GM18867 (cell line): ENCODE results near the gene RNGTT.

Source experiments
- ATAC-seq: cut with Tn5 transposase; IDR thresholded peaks from one replicate; pipeline ENCODE4 v1.9.1; 2021; ENCODE audit warnings: mild to moderate bottlenecking, moderate library complexity; ENCODE audit not compliant: unreplicated experiment

The RNGTT gene

DNA sequence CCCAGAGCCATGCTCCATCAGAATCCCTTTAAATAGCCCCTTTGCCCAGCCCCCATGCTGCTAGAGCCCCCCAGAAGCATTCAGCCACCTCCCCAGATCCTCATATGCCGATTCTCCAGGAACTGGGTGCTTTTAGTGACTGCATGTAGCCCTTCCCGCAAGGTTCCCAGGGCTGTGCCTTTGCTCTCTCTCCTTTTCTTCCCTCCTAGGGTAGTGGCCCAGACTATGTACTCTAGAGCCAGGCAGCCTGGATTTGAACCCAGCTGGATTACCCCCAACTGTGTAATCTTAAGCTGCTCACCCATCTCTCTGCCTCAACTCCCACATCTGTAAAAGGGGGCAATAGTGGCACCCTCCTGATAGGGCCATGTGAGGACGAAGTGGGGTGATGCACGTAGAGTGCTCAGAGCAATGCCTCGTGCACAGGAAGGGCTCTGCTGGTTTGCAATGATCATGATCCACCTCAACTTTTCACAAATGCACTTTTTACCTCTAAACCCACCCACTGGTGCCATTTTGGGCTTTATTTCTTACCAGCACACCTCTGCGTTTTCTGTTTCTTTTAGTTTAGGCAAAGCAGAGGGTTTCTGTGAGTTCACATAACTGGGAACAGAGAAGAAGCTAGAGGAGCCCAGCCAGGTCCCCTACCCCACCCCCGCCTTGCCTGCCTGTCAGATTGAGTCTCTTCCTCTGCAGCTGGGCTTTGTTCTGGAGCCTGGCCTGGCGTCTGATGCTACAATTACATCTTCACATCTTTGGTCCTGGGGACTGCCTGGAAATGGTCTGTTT, 396.5 kb downstream of the RNGTT start:
- ATAC-seq, result peak; percentile 78

DNA sequence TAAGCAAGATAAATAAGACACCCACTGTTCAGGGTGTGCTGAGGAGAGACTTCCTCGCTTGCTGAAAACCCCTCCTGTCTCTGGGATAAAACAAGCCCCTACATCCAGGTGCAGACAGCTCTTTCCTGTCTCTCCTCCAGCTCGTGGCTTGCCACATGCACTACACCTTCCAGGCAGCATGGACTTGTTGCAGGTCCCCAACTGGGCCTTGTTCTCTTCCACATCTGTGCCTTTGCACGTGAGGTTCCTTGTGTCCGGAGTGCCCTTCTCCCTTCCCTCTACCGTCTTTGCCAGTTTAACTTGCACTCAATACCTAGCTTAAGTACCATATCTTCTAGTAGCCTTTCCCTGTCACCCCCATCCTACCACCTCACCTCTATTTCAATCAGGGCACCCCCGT, 397.6 kb downstream of the RNGTT start:
- no peak for ATAC-seq

DNA sequence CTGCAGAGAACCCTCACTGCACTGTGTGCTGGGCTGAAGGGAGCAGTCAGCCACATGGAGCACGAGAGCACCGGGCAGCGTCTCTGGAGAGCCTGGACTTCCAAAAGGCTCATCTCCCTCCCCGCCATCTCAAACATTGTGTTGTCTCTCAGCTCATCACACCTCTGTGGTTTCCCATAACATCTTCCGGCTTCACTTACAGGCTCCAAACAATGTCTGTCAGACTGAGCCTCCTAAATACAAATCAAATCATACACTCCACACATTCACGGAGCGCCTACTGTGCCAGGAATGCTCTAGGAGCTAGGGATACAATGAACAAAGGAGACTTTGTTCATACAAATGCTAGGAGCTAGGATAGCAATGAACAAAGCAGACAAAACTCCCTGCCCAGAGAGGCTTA, 398.0 kb downstream of the RNGTT start:
- ATAC-seq, result no peak

DNA sequence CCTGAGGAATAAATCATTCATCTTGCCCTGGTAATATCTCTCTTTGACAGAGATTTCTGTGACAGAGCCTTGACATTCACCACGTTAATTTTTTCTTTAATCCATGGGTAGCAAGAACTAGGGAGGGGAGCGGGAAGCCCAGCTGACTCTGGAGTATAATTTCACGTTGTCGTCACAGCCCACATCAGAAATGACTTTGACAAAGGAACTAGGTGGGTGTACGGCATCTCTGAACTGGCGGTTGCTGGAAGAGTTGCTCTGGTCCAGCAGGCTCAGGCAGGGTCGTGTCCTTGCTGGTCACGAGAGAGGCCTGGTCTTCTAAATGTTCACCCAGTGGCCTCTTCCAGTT, 400.2 kb downstream of the RNGTT start:
- ATAC-seq, result no peak

DNA sequence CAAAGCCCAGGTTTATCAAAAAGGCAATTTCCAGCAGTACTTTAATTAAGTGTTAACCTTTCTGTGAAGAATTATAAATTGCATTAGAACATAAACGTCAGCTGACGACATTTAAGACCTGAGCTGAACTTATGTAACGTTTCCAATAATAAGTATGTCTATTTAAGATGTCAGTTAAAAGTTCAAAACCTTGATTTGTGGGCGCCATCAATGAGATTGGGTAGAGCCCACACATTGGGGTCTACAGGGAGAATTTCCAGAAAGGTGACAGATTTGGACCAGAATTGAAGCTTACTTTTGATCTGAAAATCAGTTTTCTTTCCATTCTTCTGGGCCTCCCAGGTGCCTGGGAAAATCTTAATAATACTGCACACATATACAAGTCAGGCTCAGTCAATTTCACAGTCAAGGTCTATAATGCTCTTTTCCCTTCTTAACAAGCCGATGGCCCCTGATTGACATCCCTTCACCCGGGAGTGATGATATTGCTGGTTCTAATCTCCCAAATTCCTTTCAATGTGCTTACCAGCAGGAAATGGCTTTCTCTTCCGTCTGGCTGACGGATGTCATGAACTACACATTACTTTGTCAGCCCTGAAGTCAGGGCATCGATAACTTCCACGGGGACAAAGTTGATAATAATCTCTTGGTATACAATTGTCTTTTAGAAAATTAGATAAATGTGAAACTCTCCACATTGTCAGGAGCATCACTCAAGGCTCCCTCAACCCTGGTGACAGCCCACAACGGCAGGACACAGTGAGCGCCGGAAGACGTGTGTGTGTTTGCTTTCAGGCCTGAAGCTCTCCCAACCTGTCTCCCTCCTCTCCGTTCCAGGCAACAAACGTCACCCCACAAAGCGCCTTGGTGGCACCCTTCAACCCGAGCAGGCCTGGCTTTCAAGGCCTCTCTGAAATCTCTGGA, 400.8 kb downstream of the RNGTT start:
- ATAC-seq, result no peak

DNA sequence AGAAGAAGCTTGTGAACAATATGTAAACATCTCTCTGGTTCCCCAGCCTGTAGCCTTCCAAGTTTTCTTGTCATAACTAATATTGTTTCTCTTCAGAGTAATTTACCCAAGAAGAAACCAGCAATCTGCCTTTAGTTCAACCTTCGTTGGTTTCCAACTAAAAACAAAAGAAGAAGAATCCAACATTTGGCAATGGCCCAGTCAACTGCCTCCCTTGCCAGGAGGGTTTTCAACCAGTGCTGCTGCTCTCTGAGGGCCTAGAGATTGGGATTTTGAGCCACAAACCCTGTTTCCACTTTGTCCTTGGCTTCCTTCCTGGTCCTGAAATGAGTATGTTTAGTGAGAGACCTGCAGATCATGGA, 401.5 kb downstream of the RNGTT start:
- ATAC-seq, result no peak

DNA sequence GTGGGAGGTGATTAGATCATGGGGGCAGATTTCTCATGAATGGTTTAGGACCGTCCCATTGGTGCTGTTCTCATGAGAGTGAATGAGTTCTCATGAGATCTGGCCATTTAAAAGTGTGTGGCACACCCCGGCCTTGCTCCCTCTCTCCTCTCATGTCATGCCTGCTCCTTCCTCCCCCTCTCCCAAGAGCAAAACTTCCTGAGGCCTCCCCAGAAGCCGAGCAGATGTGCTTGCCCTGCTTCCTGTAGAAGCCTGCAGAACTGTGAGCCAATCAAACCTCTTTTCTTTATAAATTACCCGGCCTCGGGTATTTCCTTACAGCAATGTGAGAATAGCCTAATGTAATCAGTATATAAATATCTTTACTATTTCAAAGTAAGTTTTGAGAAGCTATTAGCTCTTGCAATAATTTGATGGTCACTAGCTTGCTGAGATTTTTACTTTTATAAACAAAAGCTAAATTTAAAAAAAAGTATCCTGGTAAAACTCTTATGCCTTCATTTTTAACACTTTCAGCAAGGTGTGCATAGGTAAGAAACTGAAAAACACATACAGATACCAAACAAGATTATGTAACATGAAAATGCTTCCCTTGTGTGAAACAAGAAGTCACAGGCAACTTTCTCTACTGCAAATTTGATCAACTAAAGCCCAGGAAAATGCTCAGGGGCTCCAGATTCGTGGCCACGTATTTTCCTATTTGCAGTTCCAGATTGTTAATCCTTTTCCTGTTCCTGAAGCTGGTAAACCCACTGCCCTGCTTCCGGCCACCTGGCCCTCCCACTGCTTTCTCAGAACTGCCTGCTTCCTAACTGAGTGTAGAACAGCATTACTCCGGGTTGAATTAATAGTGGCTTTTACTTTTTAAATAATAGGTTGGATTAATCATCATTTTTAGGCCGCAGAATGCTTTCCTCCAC, 402.1 kb downstream of the RNGTT start:
- no peak for ATAC-seq
